HG02798 (cell line): ENCODE data around the gene SESN1.

ENCODE experiments used
- ATAC-seq: cut with Tn5 transposase; IDR thresholded peaks from one replicate; pipeline ENCODE4 v1.9.1; 2021; ENCODE audit warnings: mild to moderate bottlenecking; ENCODE audit not compliant: unreplicated experiment, poor library complexity

SESN1 gene

DNA sequence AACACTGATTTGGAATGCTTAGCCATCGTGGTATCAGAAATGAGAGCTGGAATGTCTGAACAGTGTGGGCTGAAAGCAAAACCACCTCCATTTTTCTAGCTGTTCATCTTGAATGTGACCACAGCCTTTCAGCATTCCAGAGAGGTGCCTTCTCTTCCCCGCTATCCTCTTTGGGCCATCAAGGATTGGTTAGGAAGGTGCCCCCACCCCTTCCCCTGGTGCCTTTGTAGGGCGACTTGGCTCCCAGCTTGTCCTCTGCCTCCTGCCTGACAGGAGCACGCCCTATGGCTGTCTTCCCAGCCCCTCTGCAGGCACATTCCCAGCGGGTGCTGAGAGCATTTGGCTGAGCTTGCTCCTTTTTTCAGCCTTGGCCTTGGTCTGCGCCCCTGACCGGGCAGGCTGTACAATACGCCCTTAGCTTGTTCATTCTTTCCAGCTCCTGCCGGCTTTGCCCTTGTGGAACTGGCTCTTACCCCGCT is 148.9 kb downstream of the SESN1 start:
- no peak for ATAC-seq

DNA sequence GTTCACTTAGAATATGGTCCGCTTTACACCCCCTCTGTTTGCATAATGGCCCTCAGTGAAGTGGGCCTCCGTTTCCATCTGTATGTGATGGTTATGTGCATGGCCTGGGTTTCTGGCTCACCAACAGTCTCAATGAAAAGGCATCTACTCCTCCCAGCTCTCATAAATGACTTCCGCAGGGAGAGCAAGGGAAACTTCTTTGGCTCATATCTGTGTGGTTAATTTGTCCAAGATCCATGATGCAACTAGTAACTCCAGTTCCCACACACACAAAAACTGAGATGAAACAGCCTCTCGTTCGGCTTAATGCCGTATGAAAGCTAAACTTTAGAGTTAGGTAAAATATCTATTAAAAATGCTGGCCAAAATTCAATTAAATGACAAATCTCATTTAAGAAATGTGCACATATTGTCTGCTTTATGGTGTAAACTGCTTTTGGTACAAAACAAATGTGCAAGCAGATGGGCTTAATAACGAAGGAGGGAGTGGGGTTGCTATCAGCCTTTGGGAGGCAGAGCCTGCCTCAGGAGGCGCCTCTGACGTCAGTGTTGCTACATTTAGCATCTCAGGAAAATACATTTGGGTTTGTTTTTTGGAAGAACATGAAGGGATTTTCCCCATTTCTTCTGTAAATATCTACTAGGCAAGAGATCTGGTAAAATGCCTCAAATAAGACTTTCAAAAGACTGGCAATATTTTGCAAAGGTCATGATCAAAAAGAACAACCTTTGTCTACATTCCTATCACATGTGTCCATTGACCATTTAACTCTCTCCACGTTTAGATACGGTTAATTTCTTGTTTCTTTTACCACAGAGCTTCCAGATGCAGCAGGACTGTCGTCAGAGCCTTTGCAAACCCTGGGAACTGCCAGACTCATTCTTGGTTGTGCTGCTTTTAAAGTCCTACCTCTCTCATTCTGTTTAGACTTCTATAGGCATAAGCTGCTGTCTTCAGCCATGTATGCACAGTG is 149.7 kb downstream of the SESN1 start:
- ATAC-seq = no peak

DNA sequence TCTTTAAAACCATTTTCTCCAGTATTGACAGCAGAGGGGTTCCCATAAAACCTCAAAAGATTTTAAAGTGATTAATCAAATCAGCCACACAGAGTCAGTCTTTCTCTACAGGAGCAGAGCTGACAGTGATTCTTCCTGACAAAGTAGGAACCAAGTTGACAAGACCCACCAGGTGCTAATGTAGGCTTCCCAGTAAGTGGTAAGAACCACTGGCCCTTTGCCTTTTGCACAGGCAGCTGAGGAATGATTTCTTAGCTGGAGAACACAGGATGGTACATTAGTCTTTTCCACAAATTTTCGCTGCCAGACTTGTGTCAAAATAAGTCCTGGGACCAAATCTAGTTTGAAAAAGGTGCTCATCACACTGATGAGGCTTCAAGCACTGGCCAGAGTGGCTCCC is 150.6 kb downstream of the SESN1 start:
- ATAC-seq = no peak

DNA sequence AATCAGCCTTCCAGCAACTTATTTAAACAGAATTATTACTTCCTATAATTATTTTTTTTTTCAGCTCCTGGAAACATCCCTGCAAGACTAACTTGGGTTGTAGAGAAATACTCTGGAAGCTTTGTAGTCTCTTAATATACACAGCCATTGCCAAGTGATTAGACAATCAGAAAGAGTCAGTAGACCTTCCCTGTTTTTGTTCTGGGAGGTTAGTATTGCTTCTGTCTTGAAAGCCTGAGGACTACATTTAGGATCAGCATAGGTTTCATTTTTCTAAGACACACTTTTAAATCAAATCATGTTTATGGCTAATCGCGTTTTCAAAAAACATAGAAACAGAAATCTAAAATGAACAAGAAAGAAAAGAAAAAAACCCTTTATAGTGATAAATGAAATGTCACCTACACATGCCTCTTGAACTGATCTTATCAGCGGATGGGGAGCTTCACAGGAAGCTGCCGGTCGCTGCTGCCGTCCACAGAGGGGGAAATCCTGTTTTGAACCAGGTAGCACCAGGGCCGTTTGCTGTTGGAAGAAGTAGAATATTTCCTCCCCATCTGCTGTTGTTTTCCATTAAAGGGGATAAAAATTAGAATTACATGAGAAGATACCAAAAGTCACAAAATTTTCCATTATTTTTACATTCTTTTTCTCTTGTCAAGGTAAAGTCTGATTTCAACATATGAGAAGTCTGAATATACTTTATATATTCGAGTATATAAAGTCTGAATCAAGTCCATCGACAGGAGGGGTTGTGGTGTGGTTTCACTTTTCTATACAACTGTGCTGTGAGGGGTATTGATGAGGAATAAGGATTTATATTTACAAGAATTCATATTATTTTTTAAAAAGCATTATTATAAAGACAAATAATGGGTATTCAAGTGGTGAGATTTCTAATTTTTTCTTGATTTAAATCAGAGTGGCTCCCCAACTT is 151.8 kb downstream of the SESN1 start:
- ATAC-seq = no peak

DNA sequence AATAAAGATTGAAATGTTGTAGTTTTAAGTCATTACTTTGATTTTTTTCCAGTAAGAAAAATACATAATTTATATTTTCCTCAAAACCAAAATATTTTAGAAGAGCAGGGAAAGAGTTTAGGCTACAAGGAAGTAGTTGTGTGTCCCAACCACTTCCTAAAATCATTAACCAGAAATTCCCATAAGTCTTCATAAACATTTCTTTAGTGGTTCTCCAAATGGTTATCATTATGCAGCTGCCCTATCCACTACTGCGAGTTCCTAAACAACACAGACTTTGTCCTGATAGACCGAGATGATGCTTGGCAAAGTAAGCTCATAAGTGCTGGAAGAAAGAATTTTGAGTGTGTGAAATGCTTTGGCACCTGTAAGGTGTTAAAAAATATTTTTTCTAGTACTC is 152.8 kb downstream of the SESN1 start:
- no peak for ATAC-seq

DNA sequence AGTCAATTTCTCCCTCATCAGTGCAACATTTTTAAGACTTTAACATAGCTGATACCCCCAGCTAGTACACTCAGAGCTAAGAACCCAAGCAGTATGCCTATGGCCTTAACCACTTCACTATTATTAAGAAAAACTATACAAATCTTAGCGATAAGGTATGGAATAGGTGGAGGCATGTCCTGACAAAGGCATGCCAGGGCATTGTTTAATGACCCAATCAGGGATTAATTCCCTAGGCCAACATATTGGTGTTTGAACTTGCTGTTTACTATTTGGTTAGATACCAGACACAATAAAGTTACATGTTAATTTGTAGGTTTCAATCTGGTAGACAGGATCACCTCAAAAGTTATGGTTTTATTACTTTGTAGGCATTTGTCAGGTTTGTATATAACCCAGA is 153.4 kb downstream of the SESN1 start:
- no peak for ATAC-seq

DNA sequence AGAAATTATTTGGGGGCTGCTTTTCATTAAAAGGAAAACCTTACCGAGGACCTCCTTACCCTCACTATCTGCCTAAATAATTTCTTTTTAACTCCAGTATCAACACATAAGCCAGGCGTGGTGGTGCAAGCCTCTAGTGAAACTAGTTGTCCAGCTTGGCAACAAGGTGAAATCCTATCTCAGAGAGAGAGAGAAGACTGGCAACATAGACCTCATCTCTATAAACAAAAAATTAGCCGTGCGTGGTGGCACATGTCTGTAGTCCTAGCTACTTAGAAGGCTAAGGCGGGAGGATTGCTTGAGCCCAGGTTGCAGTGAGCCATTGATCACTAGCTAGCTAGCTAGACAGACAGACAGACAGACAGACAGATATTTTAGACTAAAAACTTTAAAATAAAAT is 153.9 kb downstream of the SESN1 start:
- no peak for ATAC-seq

DNA sequence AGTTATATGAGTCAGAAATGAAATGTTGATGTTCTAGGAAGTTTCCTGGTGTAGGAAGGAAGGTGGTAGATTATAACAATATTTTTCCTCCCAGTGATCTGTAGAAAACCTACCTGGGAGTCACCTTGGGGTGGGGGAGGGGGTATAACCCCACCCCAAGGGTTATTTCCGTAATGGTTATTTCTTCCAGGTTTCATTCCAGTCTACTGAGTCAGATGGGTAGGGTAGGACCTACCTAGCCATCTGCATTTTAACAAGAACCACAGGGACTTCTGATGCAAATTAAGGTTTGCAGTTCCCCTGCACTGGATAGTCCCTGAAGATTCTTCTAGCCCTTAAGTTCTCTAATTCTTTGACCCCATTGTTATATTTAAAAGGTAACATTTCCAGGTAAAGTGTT is 157.5 kb downstream of the SESN1 start:
- ATAC-seq = no peak
